Tibial nerve (tissue), 4 donors: Measurements from ENCODE around the gene VASH1. TPM values are rescaled to one million over a fixed set of nuclear protein-coding genes. Genes with fewer than 3 reads are reported as not detected.

ENCODE experiments used
- DNase-seq, 2 donors: peaks; one replicate each; pipeline ENCODE4 v3.0.0-alpha.2; 2019; ENCODE audit warnings: low spot score in 2 of 2
- H3K27ac ChIP-seq, 4 donors: fragments of 200-600 bp; sonication (generic) in 3 of 4; one replicate each; pipeline ENCODE4 v1.5.1; 2017 to 2019; ENCODE audit warnings: mild to moderate bottlenecking in 1 of 4
- H3K27me3 ChIP-seq, 2 donors: fragments of 200-600 bp; sonication (generic) in 1 of 2; one replicate each; pipeline versions ENCODE4 v1.5.1 to v1.6.0; 2017 to 2019
- H3K36me3 ChIP-seq, 3 donors: fragments of 200-600 bp; sonication (generic); one replicate each; pipeline ENCODE4 v1.5.1; 2018 to 2019
- H3K4me1 ChIP-seq, 4 donors: fragments of 200-600 bp; sonication (generic) in 3 of 4; one replicate each; pipeline ENCODE4 v1.5.1; 2017 to 2019
- H3K4me3 ChIP-seq, 4 donors: fragments of 200-600 bp; sonication (generic) in 3 of 4; one replicate each; pipeline ENCODE4 v1.5.1; 2017 to 2019; ENCODE audit warnings: mild to moderate bottlenecking in 1 of 4, moderate library complexity in 1 of 4
- H3K9me3 ChIP-seq, 4 donors: fragments of 200-600 bp; sonication (generic) in 3 of 4; one replicate each; pipeline ENCODE4 v1.5.1; 2017 to 2019
- CTCF ChIP-seq, 5 experiments: fragments of 200-600 bp in 3 of 5; fragments of 450-650 bp in 2 of 5; sonication (generic) in 3 of 5; IDR thresholded peaks; one replicate each; pipeline ENCODE4 v1.5.1; 2016 to 2019; ENCODE audit warnings: antibody characterized with exemption in 5 of 5, mild to moderate bottlenecking in 3 of 5, moderate library complexity in 2 of 5
- EP300 ChIP-seq, 2 donors: sonication (generic); formaldehyde crosslinking; IDR thresholded peaks; one replicate each; pipeline ENCODE4 v1.6.1; 2017; ENCODE audit warnings: antibody characterized with exemption in 2 of 2, mild to moderate bottlenecking in 1 of 2
- POLR2A ChIP-seq, 2 donors: fragments of 450-650 bp; IDR thresholded peaks; one replicate each; pipeline ENCODE4 v1.6.1; 2017; ENCODE audit warnings: antibody characterized with exemption in 2 of 2, mild to moderate bottlenecking in 2 of 2, moderate library complexity in 2 of 2
- whole genome bisulfite sequencing, 2 donors: methylation state at CpG; one replicate each; pipeline ENCODE4 v1.1.5; 2018; 5-methylcytosine and 5-hydroxymethylcytosine counted together
- total RNA-seq, 4 donors: library from RNA; depleted of rRNA; stranded (reverse); fragments of >200 nt; gene quantifications; one replicate each; pipeline ENCODE4 v1.1.0, GENCODE V29; 2016

The VASH1 gene
- total RNA-seq, 4 donors from 2014 or later: 13.8 to 24.7 (median 18.6) TPM

- Histone ChIP-seq H3K36me3 (no peaks in the 10 kb centered on the region), H3K4me1 (peaks cover 0 to 36% (median 13%) of the 10 kb centered on the region in 4 donors), H3K4me3 (no peak overlapping the region), H3K27me3 (no peaks in the 10 kb centered on the region), H3K27ac (no peak overlapping the region), H3K9me3 (no peaks in the 10 kb centered on the region)
- WGBS, 2 donors: 74 to 87% methylated on average over 4 of the region's 4 CpGs
- TF ChIP-seq CTCF (IDR thresholded peaks at IDR 0.05) (no peak), POLR2A (IDR thresholded peaks at IDR 0.05) (no peak), EP300 (IDR thresholded peaks at IDR 0.05) (no peak)
- DNase-seq: no peak
Observed at GRCh38 chr14:76759589-76759988, 1.7 kb upstream of the VASH1 start.

GRCh38 chr14:76760331-76761135 lies 735 bp upstream of the VASH1 start:
- peak overlapping the region; percentile 67 to 94 (median 74) for H3K4me3 ChIP-seq
- H3K27ac ChIP-seq: peak overlapping the region; percentile 63 to 90 (median 81)
- H3K27me3 ChIP-seq: no peaks in the 10 kb centered on the region
- WGBS, 2 donors: 39 to 49% methylated on average over 23 to 26 of the region's 26 CpGs
- no peak for DNase-seq
- peaks cover 0 to 46% (median 15%) of the 10 kb centered on the region in 4 donors for H3K4me1 ChIP-seq
- no peaks in the 10 kb centered on the region for H3K36me3 ChIP-seq
- TF ChIP-seq POLR2A (IDR thresholded peaks at IDR 0.05): no peak
- no peak for TF ChIP-seq EP300 (IDR thresholded peaks at IDR 0.05)
- no peak for TF ChIP-seq CTCF (IDR thresholded peaks at IDR 0.05)
- H3K9me3 ChIP-seq: no peaks in the 10 kb centered on the region

GRCh38 chr14:76761960-76762410 lies 717 bp downstream of the VASH1 start:
- Histone ChIP-seq H3K9me3 (no peaks in the 10 kb centered on the region), H3K27me3 (no peaks in the 10 kb centered on the region), H3K27ac (peak overlapping the region; percentile 63 to 90 (median 81)), H3K36me3 (no peaks in the 10 kb centered on the region), H3K4me3 (peak overlapping the region; percentile 67 to 94 (median 74)), H3K4me1 (peaks cover 0 to 49% (median 15%) of the 10 kb centered on the region in 4 donors)
- TF ChIP-seq POLR2A (IDR thresholded peaks at IDR 0.05) (no peak), EP300 (IDR thresholded peaks at IDR 0.05) (no peak), CTCF (IDR thresholded peaks at IDR 0.05) (no peak)
- DNase-seq: no peak
- 1 to 3% methylated on average over 13 to 24 of the region's 54 CpGs for WGBS, 2 donors

GRCh38 chr14:76762411-76763095 lies 1.3 kb downstream of the VASH1 start:
- peak overlapping the region; percentile 63 to 90 (median 81) for H3K27ac ChIP-seq
- DNase-seq: no peak
- peak overlapping the region; percentile 67 to 94 (median 74) for H3K4me3 ChIP-seq
- H3K27me3 ChIP-seq: no peaks in the 10 kb centered on the region
- TF ChIP-seq POLR2A (IDR thresholded peaks at IDR 0.05) (no peak), EP300 (IDR thresholded peaks at IDR 0.05) (no peak), CTCF (IDR thresholded peaks at IDR 0.05) (no peak)
- no peaks in the 10 kb centered on the region for H3K9me3 ChIP-seq
- no peaks in the 10 kb centered on the region for H3K36me3 ChIP-seq
- H3K4me1 ChIP-seq: peaks cover 0 to 51% (median 15%) of the 10 kb centered on the region in 4 donors
- WGBS, 2 donors: 6 to 11% methylated on average over 28 of the region's 28 CpGs
